Neuronal stem cell (in vitro differentiated cells): ENCODE data around the gene SMPD3.

ENCODE experiments used
- DNase-seq: peaks from one replicate; pipeline ENCODE4 v3.0.0-alpha.2; 2013; ENCODE audit warnings: low spot score
- H2AFZ ChIP-seq: one replicate; pipeline ENCODE4 v1.6.1; 2013; ENCODE audit warnings: mild to moderate bottlenecking, low read length, inconsistent platforms
- H2AK5ac ChIP-seq: 2 replicates; pipeline ENCODE4 v1.6.1; 2013; ENCODE audit warnings: low read depth, mild to moderate bottlenecking, inconsistent platforms, low read length, moderate library complexity, mixed read lengths
- H2BK120ac ChIP-seq: 2 replicates; pipeline ENCODE4 v1.6.1; 2013; ENCODE audit warnings: low read depth, mild to moderate bottlenecking, inconsistent platforms, low read length, moderate library complexity, mixed read lengths
- H2BK12ac ChIP-seq: one replicate; pipeline ENCODE4 v1.6.1; 2013; ENCODE audit warnings: low read length, inconsistent platforms
- H2BK15ac ChIP-seq: 2 replicates; pipeline ENCODE4 v1.6.1; 2013; ENCODE audit warnings: mild to moderate bottlenecking, low read length, inconsistent platforms, mixed read lengths
- H2BK5ac ChIP-seq: one replicate; pipeline ENCODE4 v1.6.1; 2013; ENCODE audit warnings: inconsistent platforms, mild to moderate bottlenecking, low read length, moderate library complexity
- H3K14ac ChIP-seq: one replicate; pipeline ENCODE4 v1.6.1; 2013; ENCODE audit warnings: low read length, inconsistent platforms
- H3K18ac ChIP-seq: 2 replicates; pipeline ENCODE4 v1.6.1; 2013; ENCODE audit warnings: low read length, inconsistent platforms
- H3K23ac ChIP-seq: 2 replicates; pipeline ENCODE4 v1.6.1; 2013; ENCODE audit warnings: low read depth, mild to moderate bottlenecking, mixed read lengths, low read length, inconsistent platforms; ENCODE audit not compliant: poor library complexity
- H3K27ac ChIP-seq: replicated peaks from 3 replicates; pipeline ENCODE4 v1.5.1; 2013; ENCODE audit warnings: low read length, inconsistent platforms
- H3K27me3 ChIP-seq, 3 experiments: 2 replicates each; pipeline ENCODE4 v1.6.1; 2013; ENCODE audit warnings: low read length in 3 of 3, mild to moderate bottlenecking in 2 of 3, inconsistent platforms in 1 of 3, low read depth in 1 of 3, mixed read lengths in 1 of 3, moderate library complexity in 1 of 3; ENCODE audit not compliant: control insufficient read depth in 3 of 3, insufficient read depth in 3 of 3
- H3K36me3 ChIP-seq, 2 donors: replicated peaks in 1 of 2; 2 replicates each; pipeline ENCODE4 v1.6.1; 2013; ENCODE audit warnings: low read length in 2 of 2; ENCODE audit not compliant: control insufficient read depth in 2 of 2, insufficient read depth in 2 of 2
- H3K4ac ChIP-seq: 2 replicates; pipeline ENCODE4 v1.6.1; 2013; ENCODE audit warnings: inconsistent platforms, mild to moderate bottlenecking, low read length, moderate library complexity
- H3K4me1 ChIP-seq, 2 donors: 1 replicate in 1 of 2; 2 replicates in 1 of 2; pipeline ENCODE4 v1.6.1; 2013; ENCODE audit warnings: low read length in 2 of 2, low read depth in 1 of 2; ENCODE audit not compliant: control insufficient read depth in 2 of 2, insufficient read depth in 1 of 2
- H3K4me2 ChIP-seq: one replicate; pipeline ENCODE4 v1.6.1; 2013; ENCODE audit warnings: mild to moderate bottlenecking, low read length, inconsistent platforms; ENCODE audit not compliant: insufficient read depth, poor library complexity, severe bottlenecking
- H3K4me3 ChIP-seq, 2 donors: 2 replicates each; pipeline ENCODE4 v1.5.1; 2013; ENCODE audit warnings: low read length in 2 of 2, mild to moderate bottlenecking in 2 of 2, inconsistent platforms in 1 of 2, moderate library complexity in 1 of 2
- H3K79me1 ChIP-seq: one replicate; pipeline ENCODE4 v1.6.1; 2013; ENCODE audit warnings: low read depth, mild to moderate bottlenecking, inconsistent platforms, low read length, moderate library complexity
- H3K9ac ChIP-seq: one replicate; pipeline ENCODE4 v1.6.1; 2013; ENCODE audit warnings: mild to moderate bottlenecking, low read depth, low read length, inconsistent platforms; ENCODE audit not compliant: poor library complexity
- H3K9me3 ChIP-seq, 2 donors: replicated peaks in 1 of 2; 2 replicates each; pipeline versions ENCODE3 to v1.6.1; 2013; ENCODE audit warnings: low read length in 2 of 2, mild to moderate bottlenecking in 2 of 2, inconsistent platforms in 1 of 2, low read depth in 1 of 2, mixed read lengths in 1 of 2, moderate library complexity in 1 of 2; ENCODE audit not compliant: control insufficient read depth in 2 of 2, insufficient read depth in 1 of 2
- H4K8ac ChIP-seq: one replicate; pipeline ENCODE4 v1.6.1; 2013; ENCODE audit warnings: low read depth, mild to moderate bottlenecking, inconsistent platforms, low read length, moderate library complexity
- H4K91ac ChIP-seq: one replicate; pipeline ENCODE4 v1.6.1; 2013; ENCODE audit warnings: low read length, low read depth, mild to moderate bottlenecking, inconsistent platforms; ENCODE audit not compliant: poor library complexity
- WGBS, 2 donors: extraction: QIAGEN DNeasy Blood & Tissue Kit; methylation state at CpG; one replicate each; pipeline ENCODE4 v1.1.7; 2013; ENCODE audit warnings: missing lambda C conversion rate in 2 of 2, mixed read lengths in 1 of 2; ENCODE audit not compliant: insufficient read length in 2 of 2, insufficient replicate concordance in 1 of 2; ENCODE audit errors: extremely low coverage in 2 of 2; 5-methylcytosine and 5-hydroxymethylcytosine counted together

The SMPD3 gene

GRCh38 chr16:68389750-68390371 is 58.4 kb downstream of the SMPD3 start:
- Histone ChIP-seq H2BK15ac (no peak overlapping the region), H2BK12ac (no peak overlapping the region), H3K36me3 (no peaks in the 10 kb centered on the region), H2AK5ac (no peak overlapping the region), H3K9ac (no peak overlapping the region), H3K14ac (no peak overlapping the region), H4K8ac (no peak overlapping the region), H4K91ac (no peak overlapping the region), H3K4me3 (no peak overlapping the region), H3K9me3 (no peaks in the 10 kb centered on the region), H2AFZ (no peak overlapping the region), H3K79me1 (no peaks in the 10 kb centered on the region), H2BK120ac (no peak overlapping the region), H3K4ac (no peak overlapping the region), H3K4me1 (peaks cover 2 to 11% of the 10 kb centered on the region in 2 donors), H3K4me2 (no peak overlapping the region), H3K18ac (no peak overlapping the region), H2BK5ac (no peak overlapping the region), H3K27me3 (peaks cover 0 to 8% (median 2%) of the 10 kb centered on the region in 3 experiments), H3K23ac (no peak overlapping the region), H3K27ac (no peak overlapping the region)
- DNase-seq: no peak
- WGBS, 2 donors: no CpG with 5 or more reads among the region's 6 CpGs

- H2BK12ac ChIP-seq: no peak overlapping the region
- no peak overlapping the region for H4K91ac ChIP-seq
- H3K4me3 ChIP-seq: no peak overlapping the region
- no peak overlapping the region for H2AFZ ChIP-seq
- H2BK5ac ChIP-seq: no peak overlapping the region
- H4K8ac ChIP-seq: no peak overlapping the region
- H3K4ac ChIP-seq: no peak overlapping the region
- H3K36me3 ChIP-seq: no peaks in the 10 kb centered on the region
- DNase-seq: no peak
- WGBS, 2 donors: no CpG with 5 or more reads among the region's 8 CpGs
- peak overlapping the region; percentile 42 for H3K18ac ChIP-seq
- H3K14ac ChIP-seq: peak overlapping the region; percentile 58
- H3K27ac ChIP-seq: no peak overlapping the region
- no peak overlapping the region for H3K4me2 ChIP-seq
- H2BK15ac ChIP-seq: no peak overlapping the region
- no peak overlapping the region for H2AK5ac ChIP-seq
- no peaks in the 10 kb centered on the region for H3K9me3 ChIP-seq
- H3K9ac ChIP-seq: peak overlapping the region; percentile 3
- no peaks in the 10 kb centered on the region for H3K79me1 ChIP-seq
- H3K23ac ChIP-seq: no peak overlapping the region
- H3K4me1 ChIP-seq: peaks cover 6 to 19% of the 10 kb centered on the region in 2 donors
- H2BK120ac ChIP-seq: no peak overlapping the region
- peaks cover 0 to 11% (median 2%) of the 10 kb centered on the region in 3 experiments for H3K27me3 ChIP-seq
Measured at GRCh38 chr16:68389006-68389405, 59.3 kb downstream of the SMPD3 start.

- Histone ChIP-seq H2BK120ac (peak overlapping the region; percentile 16), H3K4me3 (no peak overlapping the region), H3K4me1 (peaks cover 6 to 22% of the 10 kb centered on the region in 2 donors), H4K8ac (no peak overlapping the region), H4K91ac (no peak overlapping the region), H3K4ac (no peak overlapping the region), H3K14ac (no peak overlapping the region), H2AFZ (no peak overlapping the region), H3K4me2 (no peak overlapping the region), H3K9me3 (no peaks in the 10 kb centered on the region), H3K9ac (peak overlapping the region; percentile 79), H3K27me3 (peaks cover 0 to 12% (median 2%) of the 10 kb centered on the region in 3 experiments), H3K36me3 (no peaks in the 10 kb centered on the region), H3K27ac (no peak overlapping the region), H3K23ac (no peak overlapping the region), H2BK5ac (peak overlapping the region; percentile 44), H2AK5ac (peak overlapping the region; percentile 72), H2BK15ac (peak overlapping the region; percentile 65), H2BK12ac (peak overlapping the region; percentile 35), H3K79me1 (no peaks in the 10 kb centered on the region), H3K18ac (peak overlapping the region; percentile 24)
- no CpG with 5 or more reads among the region's 3 CpGs for WGBS, 2 donors
- DNase-seq: no peak
Measured at GRCh38 chr16:68388124-68388523, 60.2 kb downstream of the SMPD3 start.

GRCh38 chr16:68387301-68387700 is 61.0 kb downstream of the SMPD3 start:
- Histone ChIP-seq H3K4ac (no peak overlapping the region), H2BK12ac (no peak overlapping the region), H3K23ac (peak overlapping the region; percentile 18), H3K4me3 (no peak overlapping the region), H4K91ac (no peak overlapping the region), H3K27ac (no peak overlapping the region), H2BK15ac (peak overlapping the region; percentile 62), H4K8ac (no peak overlapping the region), H3K9ac (no peak overlapping the region), H3K18ac (no peak overlapping the region), H2AK5ac (peak overlapping the region; percentile 37), H3K14ac (no peak overlapping the region), H3K79me1 (no peaks in the 10 kb centered on the region), H2BK120ac (no peak overlapping the region), H2AFZ (no peak overlapping the region), H2BK5ac (no peak overlapping the region), H3K4me1 (peaks cover 6 to 22% of the 10 kb centered on the region in 2 donors), H3K27me3 (peaks cover 0 to 13% (median 4%) of the 10 kb centered on the region in 3 experiments), H3K36me3 (no peaks in the 10 kb centered on the region), H3K9me3 (no peaks in the 10 kb centered on the region), H3K4me2 (no peak overlapping the region)
- no CpG with 5 or more reads among the region's 9 CpGs for WGBS, 2 donors
- DNase-seq: no peak
